Natural killer cell treated with Interleukin-12 subunit alpha and Interleukin-12 subunit beta and Interleukin-15 and Interleukin-18, amount 100 ng/mL, for 72 hours (primary cell): ENCODE measurements around the gene MPRIP. TPM values are rescaled to one million over a fixed set of nuclear protein-coding genes. Genes with fewer than 3 reads are reported as not detected.

ENCODE experiments used
- ATAC-seq, 2 donors: fragments of 150-1000 bp; cut with Tn5 transposase in 1 of 2; sonication (Bioruptor Pico), chemical (Tn5 transposase) in 1 of 2; 2 replicates each; pipeline ENCODE4 v1.10.0; 2021
- DNase-seq: peaks from one replicate; pipeline ENCODE4 v3.0.0; 2022; ENCODE audit warnings: low spot score
- H3K27ac Mint-ChIP-seq, 2 donors: 1 replicate in 1 of 2; 2 replicates in 1 of 2; pipeline ENCODE4 v1.8.0; 2022; ENCODE audit warnings: mixed read lengths in 2 of 2, mild to moderate bottlenecking in 1 of 2, moderate library complexity in 1 of 2
- H3K27me3 Mint-ChIP-seq, 2 donors: 1 replicate in 1 of 2; 2 replicates in 1 of 2; pipeline ENCODE4 v1.8.0; 2022; ENCODE audit warnings: mixed read lengths in 2 of 2
- H3K36me3 Mint-ChIP-seq: one replicate; pipeline ENCODE4 v1.8.0; 2022; ENCODE audit warnings: mixed read lengths
- H3K4me1 Mint-ChIP-seq, 2 donors: 1 replicate in 1 of 2; 2 replicates in 1 of 2; pipeline ENCODE4 v1.8.0; 2022; ENCODE audit warnings: low read depth in 2 of 2, mixed read lengths in 2 of 2, mild to moderate bottlenecking in 1 of 2
- H3K4me3 Mint-ChIP-seq: one replicate; pipeline ENCODE4 v1.8.0; 2022; ENCODE audit warnings: mixed read lengths
- H3K9me3 Mint-ChIP-seq: 2 replicates; pipeline ENCODE4 v1.8.0; 2022; ENCODE audit warnings: mixed read lengths
- total RNA-seq, 2 donors: library from RNA; stranded (reverse); gene quantifications; one replicate each; pipeline ENCODE4 v1.2.3, GENCODE V29; 2022

The MPRIP gene
- total RNA-seq, 2 donors from 2014 or later = 158 to 216 TPM

- H3K36me3 Mint-ChIP-seq = no peaks in the 10 kb centered on the region
- H3K27me3 Mint-ChIP-seq = no peaks in the 10 kb centered on the region
- peaks cover 8% of the 10 kb centered on the region in 2 donors for H3K4me1 Mint-ChIP-seq
- DNase-seq = no peak
- ATAC-seq = no peak
- no peaks in the 10 kb centered on the region for H3K9me3 Mint-ChIP-seq
- no peak overlapping the region for H3K27ac Mint-ChIP-seq
- no peak overlapping the region for H3K4me3 Mint-ChIP-seq
Measured at GRCh38 chr17:17198281-17198680, 156.0 kb downstream of the MPRIP start.

GRCh38 chr17:17200311-17200710, 158.1 kb downstream of the MPRIP start:
- peaks cover 24 to 27% of the 10 kb centered on the region in 2 donors for H3K4me1 Mint-ChIP-seq
- H3K9me3 Mint-ChIP-seq = no peaks in the 10 kb centered on the region
- no peak for ATAC-seq
- no peaks in the 10 kb centered on the region for H3K27me3 Mint-ChIP-seq
- DNase-seq = no peak
- H3K36me3 Mint-ChIP-seq = no peaks in the 10 kb centered on the region
- H3K27ac Mint-ChIP-seq = no peak overlapping the region
- no peak overlapping the region for H3K4me3 Mint-ChIP-seq

- Mint-ChIP-seq H3K4me1 (peaks cover 24 to 27% of the 10 kb centered on the region in 2 donors), H3K9me3 (no peaks in the 10 kb centered on the region), H3K4me3 (no peak overlapping the region), H3K36me3 (no peaks in the 10 kb centered on the region), H3K27ac (no peak overlapping the region), H3K27me3 (no peaks in the 10 kb centered on the region)
- no peak for ATAC-seq
- no peak for DNase-seq
Measured at GRCh38 chr17:17200831-17201230, 158.6 kb downstream of the MPRIP start.

- ATAC-seq (no peak), DNase-seq (no peak)
- Mint-ChIP-seq H3K27me3 (no peaks in the 10 kb centered on the region), H3K27ac (no peak overlapping the region), H3K36me3 (no peaks in the 10 kb centered on the region), H3K9me3 (no peaks in the 10 kb centered on the region), H3K4me1 (peaks cover 24 to 27% of the 10 kb centered on the region in 2 donors), H3K4me3 (no peak overlapping the region)
Measured at GRCh38 chr17:17201271-17201670, 159.0 kb downstream of the MPRIP start.

- no peaks in the 10 kb centered on the region for H3K27me3 Mint-ChIP-seq
- no peak for ATAC-seq
- DNase-seq = no peak
- H3K4me3 Mint-ChIP-seq = no peak overlapping the region
- H3K27ac Mint-ChIP-seq = no peak overlapping the region
- no peaks in the 10 kb centered on the region for H3K36me3 Mint-ChIP-seq
- H3K9me3 Mint-ChIP-seq = no peaks in the 10 kb centered on the region
- H3K4me1 Mint-ChIP-seq = peaks cover 27 to 30% of the 10 kb centered on the region in 2 donors
Measured at GRCh38 chr17:17201907-17202306, 159.7 kb downstream of the MPRIP start.

- peak overlapping the region; percentile 83 for H3K4me3 Mint-ChIP-seq
- no peaks in the 10 kb centered on the region for H3K36me3 Mint-ChIP-seq
- peaks cover 20 to 29% of the 10 kb centered on the region in 2 donors for H3K4me1 Mint-ChIP-seq
- DNase-seq (no peak), ATAC-seq (no peak)
- no peaks in the 10 kb centered on the region for H3K9me3 Mint-ChIP-seq
- H3K27me3 Mint-ChIP-seq = no peaks in the 10 kb centered on the region
- H3K27ac Mint-ChIP-seq = peak overlapping the region; percentile 68 to 87
Measured at GRCh38 chr17:17203173-17203730, 161.0 kb downstream of the MPRIP start.

GRCh38 chr17:17204041-17204591, 161.9 kb downstream of the MPRIP start:
- peak overlapping the region; percentile 83 for H3K4me3 Mint-ChIP-seq
- H3K4me1 Mint-ChIP-seq = peaks cover 20 to 29% of the 10 kb centered on the region in 2 donors
- DNase-seq = peak; percentile 73
- H3K36me3 Mint-ChIP-seq = no peaks in the 10 kb centered on the region
- H3K9me3 Mint-ChIP-seq = no peaks in the 10 kb centered on the region
- peak overlapping the region; percentile 68 to 87 for H3K27ac Mint-ChIP-seq
- H3K27me3 Mint-ChIP-seq = no peaks in the 10 kb centered on the region
- ATAC-seq = peak; percentile 37 to 62

GRCh38 chr17:17204635-17205231, 162.5 kb downstream of the MPRIP start:
- DNase-seq = no peak
- peaks cover 20 to 29% of the 10 kb centered on the region in 2 donors for H3K4me1 Mint-ChIP-seq
- no peaks in the 10 kb centered on the region for H3K36me3 Mint-ChIP-seq
- no peaks in the 10 kb centered on the region for H3K27me3 Mint-ChIP-seq
- no peak for ATAC-seq
- H3K4me3 Mint-ChIP-seq = peak overlapping the region; percentile 83
- H3K9me3 Mint-ChIP-seq = no peaks in the 10 kb centered on the region
- H3K27ac Mint-ChIP-seq = peak overlapping the region; percentile 68 to 87

GRCh38 chr17:17205368-17206123, 163.3 kb downstream of the MPRIP start:
- ATAC-seq (peak; percentile 30 to 62), DNase-seq (no peak)
- Mint-ChIP-seq H3K4me3 (peak overlapping the region; percentile 83), H3K27ac (peak overlapping the region; percentile 68 to 87), H3K4me1 (peaks cover 20 to 29% of the 10 kb centered on the region in 2 donors), H3K36me3 (no peaks in the 10 kb centered on the region), H3K9me3 (no peaks in the 10 kb centered on the region), H3K27me3 (no peaks in the 10 kb centered on the region)

- peak; percentile 85 for DNase-seq
- H3K36me3 Mint-ChIP-seq = no peaks in the 10 kb centered on the region
- H3K4me3 Mint-ChIP-seq = peak within 1 kb of the TSS; percentile 83
- ATAC-seq = peak; percentile 80 to 85
- peaks cover 20 to 29% of the 10 kb centered on the region in 2 donors for H3K4me1 Mint-ChIP-seq
- H3K27me3 Mint-ChIP-seq = no peaks in the 10 kb centered on the region
- peak within 1 kb of the TSS; percentile 68 to 87 for H3K27ac Mint-ChIP-seq
- H3K9me3 Mint-ChIP-seq = no peaks in the 10 kb centered on the region
Measured at GRCh38 chr17:17206124-17206912, 164.1 kb downstream of the MPRIP start, which contains the start of gene PLD6. PLD6 (minus strand) TSS chr17:17206333; CDS start chr17:17206286, 47 bp downstream.

GRCh38 chr17:17206913-17207335, 164.7 kb downstream of the MPRIP start:
- DNase-seq (no peak), ATAC-seq (no peak)
- H3K27me3 Mint-ChIP-seq = no peaks in the 10 kb centered on the region
- H3K4me3 Mint-ChIP-seq = peak overlapping the region; percentile 32
- peaks cover 20 to 29% of the 10 kb centered on the region in 2 donors for H3K4me1 Mint-ChIP-seq
- no peaks in the 10 kb centered on the region for H3K9me3 Mint-ChIP-seq
- no peaks in the 10 kb centered on the region for H3K36me3 Mint-ChIP-seq
- no peak overlapping the region for H3K27ac Mint-ChIP-seq

GRCh38 chr17:17207998-17208397, 165.7 kb downstream of the MPRIP start:
- Mint-ChIP-seq H3K27ac (no peak overlapping the region), H3K9me3 (no peaks in the 10 kb centered on the region), H3K4me3 (no peak overlapping the region), H3K36me3 (no peaks in the 10 kb centered on the region), H3K4me1 (peaks cover 20 to 26% of the 10 kb centered on the region in 2 donors), H3K27me3 (no peaks in the 10 kb centered on the region)
- DNase-seq (no peak), ATAC-seq (no peak)

GRCh38 chr17:17213775-17214174, 171.5 kb downstream of the MPRIP start:
- Mint-ChIP-seq H3K27me3 (no peaks in the 10 kb centered on the region), H3K36me3 (peaks cover 11% of the 10 kb centered on the region), H3K27ac (no peak overlapping the region), H3K4me1 (no peaks in the 10 kb centered on the region), H3K9me3 (no peaks in the 10 kb centered on the region), H3K4me3 (no peak overlapping the region)
- ATAC-seq = no peak
- no peak for DNase-seq
